IMR-90 (cell line): Measurements from ENCODE around the gene DUSP10.

ENCODE experiments used
- MAFK ChIP-seq: IDR thresholded peaks from 2 replicates; pipeline ENCODE4 v1.6.1; 2012; ENCODE audit warnings: low read depth, low read length, improper control_type of control experiment
- MAZ ChIP-seq: IDR thresholded peaks from 2 replicates; pipeline ENCODE4 v1.6.1; 2012; ENCODE audit warnings: low read depth, mild to moderate bottlenecking, low read length, improper control_type of control experiment, moderate library complexity, borderline replicate concordance
- POLR2A ChIP-seq: IDR thresholded peaks from 2 replicates; pipeline ENCODE4 v1.6.1; 2012; ENCODE audit warnings: mild to moderate bottlenecking, low read depth, low read length
- RAD21 ChIP-seq: IDR thresholded peaks from 2 replicates; pipeline ENCODE4 v1.6.1; 2012; ENCODE audit warnings: low read length, improper control_type of control experiment
- RCOR1 ChIP-seq: IDR thresholded peaks from 2 replicates; pipeline ENCODE4 v1.6.1; 2012; ENCODE audit warnings: mild to moderate bottlenecking, low read length, improper control_type of control experiment; ENCODE audit not compliant: insufficient replicate concordance
- RFX5 ChIP-seq: IDR thresholded peaks from 2 replicates; pipeline ENCODE4 v1.8.0; 2012; ENCODE audit warnings: low read depth, mild to moderate bottlenecking, low read length, moderate library complexity
- TF ChIP-seq, protein P1 (sequence below): conservative IDR thresholded peaks from 2 replicates; pipeline ENCODE4 v1.5.1; 2012; ENCODE audit warnings: mild to moderate bottlenecking, low read depth, low read length, improper control_type of control experiment
- TF ChIP-seq, protein P2 (sequence below): fragments of 150-350 bp; IDR thresholded peaks from 2 replicates; pipeline ENCODE4 v1.6.1; 2016; ENCODE audit warnings: low read depth, mild to moderate bottlenecking, low read length, moderate library complexity, borderline replicate concordance
- TF ChIP-seq, protein P3 (sequence below): fragments of 150-350 bp; IDR thresholded peaks from 2 replicates; pipeline ENCODE4 v1.6.1; 2017; ENCODE audit warnings: mild to moderate bottlenecking, antibody characterized with exemption, low read length, low read depth

DNA sequence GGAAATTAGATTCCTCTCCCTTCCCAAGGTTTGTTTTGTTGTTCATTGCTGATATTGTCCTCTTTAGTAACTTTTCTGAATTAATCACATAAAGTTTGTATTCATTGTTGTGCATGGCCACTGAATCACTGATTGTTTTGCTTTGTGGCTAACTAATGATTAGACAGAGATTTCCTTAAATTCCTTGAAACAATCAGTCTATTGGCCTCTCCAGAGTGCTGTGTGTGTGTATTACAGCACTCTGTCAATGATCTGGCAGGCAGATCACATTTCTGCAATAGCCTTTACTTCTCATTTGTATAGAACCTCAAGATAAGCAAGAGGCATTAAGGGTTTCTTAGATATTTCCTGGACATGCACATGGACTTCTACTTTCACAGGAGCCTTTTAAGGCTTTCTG is 78.6 kb downstream of the DUSP10 start:
- TF ChIP-seq, protein P1, sequence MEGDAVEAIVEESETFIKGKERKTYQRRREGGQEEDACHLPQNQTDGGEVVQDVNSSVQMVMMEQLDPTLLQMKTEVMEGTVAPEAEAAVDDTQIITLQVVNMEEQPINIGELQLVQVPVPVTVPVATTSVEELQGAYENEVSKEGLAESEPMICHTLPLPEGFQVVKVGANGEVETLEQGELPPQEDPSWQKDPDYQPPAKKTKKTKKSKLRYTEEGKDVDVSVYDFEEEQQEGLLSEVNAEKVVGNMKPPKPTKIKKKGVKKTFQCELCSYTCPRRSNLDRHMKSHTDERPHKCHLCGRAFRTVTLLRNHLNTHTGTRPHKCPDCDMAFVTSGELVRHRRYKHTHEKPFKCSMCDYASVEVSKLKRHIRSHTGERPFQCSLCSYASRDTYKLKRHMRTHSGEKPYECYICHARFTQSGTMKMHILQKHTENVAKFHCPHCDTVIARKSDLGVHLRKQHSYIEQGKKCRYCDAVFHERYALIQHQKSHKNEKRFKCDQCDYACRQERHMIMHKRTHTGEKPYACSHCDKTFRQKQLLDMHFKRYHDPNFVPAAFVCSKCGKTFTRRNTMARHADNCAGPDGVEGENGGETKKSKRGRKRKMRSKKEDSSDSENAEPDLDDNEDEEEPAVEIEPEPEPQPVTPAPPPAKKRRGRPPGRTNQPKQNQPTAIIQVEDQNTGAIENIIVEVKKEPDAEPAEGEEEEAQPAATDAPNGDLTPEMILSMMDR: no peak
- no peak for TF ChIP-seq POLR2A
- no peak for TF ChIP-seq RAD21
- TF ChIP-seq MAZ: no peak
- no peak for TF ChIP-seq RFX5
- TF ChIP-seq, protein P2, sequence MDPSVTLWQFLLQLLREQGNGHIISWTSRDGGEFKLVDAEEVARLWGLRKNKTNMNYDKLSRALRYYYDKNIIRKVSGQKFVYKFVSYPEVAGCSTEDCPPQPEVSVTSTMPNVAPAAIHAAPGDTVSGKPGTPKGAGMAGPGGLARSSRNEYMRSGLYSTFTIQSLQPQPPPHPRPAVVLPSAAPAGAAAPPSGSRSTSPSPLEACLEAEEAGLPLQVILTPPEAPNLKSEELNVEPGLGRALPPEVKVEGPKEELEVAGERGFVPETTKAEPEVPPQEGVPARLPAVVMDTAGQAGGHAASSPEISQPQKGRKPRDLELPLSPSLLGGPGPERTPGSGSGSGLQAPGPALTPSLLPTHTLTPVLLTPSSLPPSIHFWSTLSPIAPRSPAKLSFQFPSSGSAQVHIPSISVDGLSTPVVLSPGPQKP: no peak
- TF ChIP-seq MAFK: no peak
- TF ChIP-seq, protein P3, sequence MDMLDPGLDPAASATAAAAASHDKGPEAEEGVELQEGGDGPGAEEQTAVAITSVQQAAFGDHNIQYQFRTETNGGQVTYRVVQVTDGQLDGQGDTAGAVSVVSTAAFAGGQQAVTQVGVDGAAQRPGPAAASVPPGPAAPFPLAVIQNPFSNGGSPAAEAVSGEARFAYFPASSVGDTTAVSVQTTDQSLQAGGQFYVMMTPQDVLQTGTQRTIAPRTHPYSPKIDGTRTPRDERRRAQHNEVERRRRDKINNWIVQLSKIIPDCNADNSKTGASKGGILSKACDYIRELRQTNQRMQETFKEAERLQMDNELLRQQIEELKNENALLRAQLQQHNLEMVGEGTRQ: no peak
- no peak for TF ChIP-seq RCOR1
